SU-DHL-6 (cell line): ENCODE measurements around the gene GPRIN3.
A peak's percentile ranks its signal among the peaks of the same experiment; 100 is the strongest.
"Not testable (repeated sequence)": the region's sequence is repeated elsewhere in the genome, so short reads cannot be mapped to it uniquely, and the experiment has no call there.

Source experiments
- H2AFZ ChIP-seq: fragments of 200-600 bp; sonication (generic); 2 replicates; pipeline ENCODE4 v1.6.1; 2014; ENCODE audit warnings: low read depth, mild to moderate bottlenecking, moderate library complexity, mixed read lengths, antibody characterized with exemption, low read length; ENCODE audit not compliant: severe bottlenecking
- H3F3A ChIP-seq: fragments of 200-600 bp; shearing (Covaris generic); 2 replicates; pipeline ENCODE4 v1.6.0; 2016; ENCODE audit warnings: antibody characterized with exemption, mild to moderate bottlenecking; ENCODE audit not compliant: insufficient read depth
- H3K27ac ChIP-seq: fragments of 200-600 bp; sonication (generic); 2 replicates; pipeline ENCODE4 v1.5.1; 2016; ENCODE audit warnings: low read depth, mild to moderate bottlenecking, low read length, moderate library complexity, mixed read lengths
- H3K27me3 ChIP-seq: fragments of 200-600 bp; sonication (generic), shearing (Covaris generic); 2 replicates; pipeline ENCODE4 v1.6.0; 2014; ENCODE audit warnings: mild to moderate bottlenecking, low read length
- H3K36me3 ChIP-seq: fragments of 200-600 bp; sonication (generic); 2 replicates; pipeline ENCODE4 v1.6.1; 2014; ENCODE audit warnings: mild to moderate bottlenecking, low read length, mixed read lengths
- H3K4me2 ChIP-seq: fragments of 300-600, 200-600 bp; shearing (Covaris generic), sonication (generic); 2 replicates; pipeline ENCODE4 v1.6.0; 2014; ENCODE audit warnings: low read length, low read depth, mild to moderate bottlenecking; ENCODE audit not compliant: poor library complexity, severe bottlenecking
- H3K4me3 ChIP-seq: fragments of 200-600 bp; sonication (generic); 2 replicates; pipeline ENCODE4 v1.5.1; 2014; ENCODE audit warnings: antibody characterized with exemption, low read length, mild to moderate bottlenecking, mixed read lengths; ENCODE audit not compliant: insufficient read depth, poor library complexity, severe bottlenecking
- H3K79me2 ChIP-seq: fragments of 200-600 bp; sonication (generic); 2 replicates; pipeline ENCODE4 v1.6.1; 2014; ENCODE audit warnings: mild to moderate bottlenecking, low read length, moderate library complexity; ENCODE audit not compliant: insufficient read depth
- H3K9ac ChIP-seq: fragments of 200-600 bp; sonication (generic); 2 replicates; pipeline ENCODE4 v1.7.0; 2014; ENCODE audit warnings: mild to moderate bottlenecking, low read length
- H3K9me2 ChIP-seq: fragments of 200-600 bp; sonication (generic); replicated peaks from 2 replicates; pipeline ENCODE4 v1.6.1; 2014; ENCODE audit warnings: low read length; ENCODE audit not compliant: insufficient read depth
- H3K9me3 ChIP-seq: fragments of 200-600 bp; sonication (generic); 2 replicates; pipeline ENCODE4 v1.6.1; 2014; ENCODE audit warnings: low read length, mixed read lengths; ENCODE audit not compliant: insufficient read depth
- H4K20me1 ChIP-seq: fragments of 200-600 bp; sonication (generic); 2 replicates; pipeline ENCODE4 v1.6.1; 2014; ENCODE audit warnings: low read depth, mild to moderate bottlenecking, antibody characterized with exemption, low read length, moderate library complexity, mixed read lengths
- CTCF ChIP-seq: fragments of 200-600 bp; sonication (generic); IDR thresholded peaks from one replicate; pipeline ENCODE4 v1.5.1; 2017; ENCODE audit warnings: antibody characterized with exemption, mild to moderate bottlenecking, low read length, moderate library complexity; ENCODE audit not compliant: insufficient read depth, poor library complexity, severe bottlenecking
- EZH2phosphoT487 ChIP-seq: fragments of 200-600 bp; sonication (generic), shearing (Covaris generic); conservative IDR thresholded peaks from 2 replicates; pipeline ENCODE4 v1.6.1; 2018; ENCODE audit warnings: mild to moderate bottlenecking, antibody characterized with exemption, low read length, moderate library complexity, mixed read lengths

The GPRIN3 gene

GRCh38 chr4:89311433-89311832 lies 3.8 kb upstream of the GPRIN3 start:
- Histone ChIP-seq H2AFZ (no peak overlapping the region), H3K9me3 (no peaks in the 10 kb centered on the region), H3K27me3 (no peaks in the 10 kb centered on the region), H3K36me3 (no peaks in the 10 kb centered on the region), H3K9ac (no peak overlapping the region), H3K4me3 (no peak overlapping the region), H3K79me2 (no peaks in the 10 kb centered on the region), H3K9me2 (no peaks in the 10 kb centered on the region), H4K20me1 (no peaks in the 10 kb centered on the region), H3K4me2 (no peak overlapping the region), H3F3A (no peaks in the 10 kb centered on the region), H3K27ac (no peak overlapping the region)
- TF ChIP-seq CTCF (no peak), EZH2phosphoT487 (no peak)

GRCh38 chr4:89309154-89309553 lies 1.6 kb upstream of the GPRIN3 start:
- H2AFZ ChIP-seq, H3F3A ChIP-seq, H3K9me2 ChIP-seq, H4K20me1 ChIP-seq, H3K4me3 ChIP-seq, H3K9ac ChIP-seq, H3K27ac ChIP-seq, H3K9me3 ChIP-seq, H3K4me2 ChIP-seq, H3K79me2 ChIP-seq, H3K27me3 ChIP-seq, H3K36me3 ChIP-seq: not testable (repeated sequence)

- Histone ChIP-seq H3K4me3 (no peak overlapping the region), H3K27me3 (no peaks in the 10 kb centered on the region), H3K4me2 (peak overlapping the region; percentile 43), H3K79me2 (no peaks in the 10 kb centered on the region), H3K27ac (no peak overlapping the region), H3K9me2 (no peaks in the 10 kb centered on the region), H3K36me3 (no peaks in the 10 kb centered on the region), H3K9ac (0 out of 2 replicates have a peak overlapping the region, but pooled peaks have one; percentile 46), H3K9me3 (no peaks in the 10 kb centered on the region), H4K20me1 (no peaks in the 10 kb centered on the region), H2AFZ (no peak overlapping the region), H3F3A (no peaks in the 10 kb centered on the region)
- TF ChIP-seq EZH2phosphoT487 (no peak), CTCF (no peak)
Observed at GRCh38 chr4:89308161-89308500, 531 bp upstream of the GPRIN3 start.

- Histone ChIP-seq H3K4me3 (peak overlapping the region; percentile 42), H3K9me2 (no peaks in the 10 kb centered on the region), H3F3A (no peaks in the 10 kb centered on the region), H3K79me2 (no peaks in the 10 kb centered on the region), H3K9me3 (no peaks in the 10 kb centered on the region), H3K4me2 (peak overlapping the region; percentile 43), H3K27me3 (no peaks in the 10 kb centered on the region), H2AFZ (no peak overlapping the region), H4K20me1 (no peaks in the 10 kb centered on the region), H3K9ac (peak overlapping the region; percentile 46; the same call in 1 of the 2 replicates), H3K27ac (no peak overlapping the region), H3K36me3 (no peaks in the 10 kb centered on the region)
- no peak for TF ChIP-seq CTCF
- TF ChIP-seq EZH2phosphoT487 = no peak
Observed at GRCh38 chr4:89307178-89307445, 488 bp downstream of the GPRIN3 start.
